HEK293T (cell line): Measurements from ENCODE around the gene ISX.

Experiments
- ARNT ChIP-seq: fragments of 450-650 bp; IDR thresholded peaks from 2 replicates; pipeline ENCODE4 v1.6.1; 2017; ENCODE audit warnings: mild to moderate bottlenecking
- BHLHE40 ChIP-seq: fragments of 450-650 bp; IDR thresholded peaks from 2 replicates; pipeline ENCODE4 v1.6.1; 2016; ENCODE audit warnings: mild to moderate bottlenecking, moderate library complexity, borderline replicate concordance
- FOXA1 ChIP-seq: fragments of 450-650 bp; IDR thresholded peaks from 2 replicates; pipeline ENCODE4 v1.6.1; 2016; ENCODE audit warnings: mild to moderate bottlenecking
- FOXM1 ChIP-seq: fragments of 450-650 bp; IDR thresholded peaks from 2 replicates; pipeline ENCODE4 v1.6.1; 2017; ENCODE audit warnings: mild to moderate bottlenecking, borderline replicate concordance
- HDGF ChIP-seq: fragments of 450-650 bp; IDR thresholded peaks from 2 replicates; pipeline ENCODE4 v1.6.1; 2017; ENCODE audit warnings: antibody characterized with exemption, borderline replicate concordance

- TF ChIP-seq ARNT (no peak), FOXM1 (no peak), HDGF (no peak), FOXA1 (no peak), BHLHE40 (no peak)
These were observed 33.9 kb downstream of the ISX start for GRCh38 chr22:35099883-35100282.
